ENCODE measurements around the gene DYNC1I2. TPM values are rescaled to one million over a fixed set of nuclear protein-coding genes. Genes with fewer than 3 reads are reported as not detected.

The DYNC1I2 gene
- total and polyA plus RNA-seq, 2 experiments from 2014 or later, result 62.2 to 82.4 TPM

DNA sequence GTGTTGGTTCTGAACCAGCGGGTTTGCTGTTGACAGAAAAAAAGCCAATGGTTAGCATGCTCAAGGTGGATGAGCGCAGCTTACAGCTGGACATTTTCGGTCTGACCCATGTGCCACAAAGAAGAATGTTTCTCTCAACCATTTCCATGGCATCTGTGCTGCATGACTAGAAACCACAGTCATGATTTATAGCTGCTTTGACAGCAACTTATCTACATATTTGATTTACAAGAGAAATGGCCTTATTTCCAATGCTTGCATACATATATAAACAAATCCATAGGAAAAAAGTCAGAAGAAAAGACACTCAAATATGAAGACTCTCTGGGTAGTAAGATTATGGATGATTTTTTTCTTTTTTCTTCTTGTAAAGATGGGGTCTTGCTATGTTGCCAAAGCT is 98.2 kb downstream of the DYNC1I2 start:
- TF ChIP-seq, protein P1, sequence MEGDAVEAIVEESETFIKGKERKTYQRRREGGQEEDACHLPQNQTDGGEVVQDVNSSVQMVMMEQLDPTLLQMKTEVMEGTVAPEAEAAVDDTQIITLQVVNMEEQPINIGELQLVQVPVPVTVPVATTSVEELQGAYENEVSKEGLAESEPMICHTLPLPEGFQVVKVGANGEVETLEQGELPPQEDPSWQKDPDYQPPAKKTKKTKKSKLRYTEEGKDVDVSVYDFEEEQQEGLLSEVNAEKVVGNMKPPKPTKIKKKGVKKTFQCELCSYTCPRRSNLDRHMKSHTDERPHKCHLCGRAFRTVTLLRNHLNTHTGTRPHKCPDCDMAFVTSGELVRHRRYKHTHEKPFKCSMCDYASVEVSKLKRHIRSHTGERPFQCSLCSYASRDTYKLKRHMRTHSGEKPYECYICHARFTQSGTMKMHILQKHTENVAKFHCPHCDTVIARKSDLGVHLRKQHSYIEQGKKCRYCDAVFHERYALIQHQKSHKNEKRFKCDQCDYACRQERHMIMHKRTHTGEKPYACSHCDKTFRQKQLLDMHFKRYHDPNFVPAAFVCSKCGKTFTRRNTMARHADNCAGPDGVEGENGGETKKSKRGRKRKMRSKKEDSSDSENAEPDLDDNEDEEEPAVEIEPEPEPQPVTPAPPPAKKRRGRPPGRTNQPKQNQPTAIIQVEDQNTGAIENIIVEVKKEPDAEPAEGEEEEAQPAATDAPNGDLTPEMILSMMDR (IDR thresholded peaks at IDR 0.05; ENCODE audit: low read depth, low read length), result no peak
- no peak overlapping the region for H3K4me3 ChIP-seq
- DNase-seq (ENCODE audit: low read depth in 1 of 2, low spot score in 1 of 2), result no peak
- no peaks in the 10 kb centered on the region for H3K27me3 ChIP-seq
- H3K36me3 ChIP-seq, result peaks cover 52% of the 10 kb centered on the region
- H3K27ac ChIP-seq, result no peak overlapping the region
- H3K9me3 ChIP-seq (ENCODE audit: low read depth), result no peaks in the 10 kb centered on the region
- no peaks in the 10 kb centered on the region for H3K4me1 ChIP-seq (ENCODE audit: low read depth)

DNA sequence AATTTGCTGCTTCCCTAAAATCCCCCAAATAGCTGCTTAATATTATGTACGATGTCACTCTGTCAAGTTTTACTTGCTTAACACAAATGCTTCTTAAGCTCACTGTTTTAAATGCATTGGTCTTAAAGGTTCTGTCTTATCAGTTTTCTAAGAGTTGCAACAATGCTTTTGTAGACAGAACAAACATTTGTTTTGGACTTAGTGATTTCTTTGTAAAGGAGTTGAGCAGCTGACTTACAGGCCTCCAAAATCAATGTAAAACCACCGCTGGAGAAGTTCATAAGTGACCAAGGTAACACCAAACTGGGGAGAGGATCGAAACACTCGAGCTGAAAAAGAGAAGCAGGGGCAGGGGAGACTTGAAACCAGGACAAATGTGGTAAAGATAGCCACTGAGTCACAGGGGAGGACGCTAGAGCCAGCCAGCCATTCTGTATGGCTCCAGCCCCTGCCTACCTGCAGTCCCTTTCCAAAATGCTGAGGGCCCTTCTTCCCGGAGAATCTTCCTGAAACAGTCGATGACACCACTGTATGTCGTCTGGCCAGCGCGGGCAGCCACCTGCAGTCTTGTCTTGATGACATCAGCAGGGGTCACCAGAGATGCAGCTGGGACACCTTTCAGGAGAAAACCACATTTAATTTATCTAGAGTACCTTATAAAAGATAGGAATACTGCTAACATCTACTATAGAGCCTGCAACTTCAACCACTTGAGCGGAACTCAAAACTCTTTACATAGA is 100.2 kb downstream of the DYNC1I2 start:
- Histone ChIP-seq H3K36me3 (peaks cover 60% of the 10 kb centered on the region), H3K4me1 (ENCODE audit: low read depth) (no peaks in the 10 kb centered on the region), H3K4me3 (no peak overlapping the region), H3K27ac (no peak overlapping the region), H3K27me3 (no peaks in the 10 kb centered on the region), H3K9me3 (ENCODE audit: low read depth) (no peaks in the 10 kb centered on the region)
- DNase-seq (ENCODE audit: low read depth in 1 of 2, low spot score in 1 of 2), result no peak
- TF ChIP-seq, protein P1 (IDR thresholded peaks at IDR 0.05; ENCODE audit: low read depth, low read length), result no peak

DNA sequence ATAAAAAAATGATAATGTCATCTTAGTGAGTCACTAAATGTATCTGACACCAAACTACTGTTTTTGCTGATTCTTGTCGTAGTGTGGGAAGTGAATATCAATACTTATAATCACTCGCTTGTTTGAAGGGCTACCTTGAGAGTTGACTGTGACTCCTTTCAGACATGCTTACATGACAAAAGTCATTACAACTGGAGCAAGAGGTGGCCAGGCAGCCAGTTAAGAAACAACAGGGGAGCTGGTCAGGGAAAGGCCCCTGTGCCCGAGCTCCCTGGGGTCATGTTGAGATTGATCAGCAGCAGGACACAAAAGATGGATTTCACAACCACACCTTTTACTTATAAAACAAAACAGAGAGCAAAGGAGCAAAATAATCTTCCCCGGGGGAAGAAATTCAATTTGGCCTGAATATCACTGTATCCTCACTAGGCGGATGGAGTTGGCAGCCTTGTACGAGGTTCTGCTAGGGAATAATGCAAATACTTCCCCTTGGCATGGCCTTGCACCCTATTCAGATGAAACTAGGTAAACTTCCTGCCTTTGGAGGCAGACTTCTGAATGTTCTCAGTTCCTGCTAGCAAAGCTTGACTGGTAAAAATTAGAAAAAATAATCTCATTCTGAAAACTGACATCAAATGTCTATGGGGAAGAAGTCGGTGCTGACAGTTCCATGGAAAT is 101.2 kb downstream of the DYNC1I2 start:
- peaks cover 3% of the 10 kb centered on the region for H3K4me1 ChIP-seq (ENCODE audit: low read depth)
- H3K27ac ChIP-seq, result no peak overlapping the region
- no peak overlapping the region for H3K4me3 ChIP-seq
- no peaks in the 10 kb centered on the region for H3K9me3 ChIP-seq (ENCODE audit: low read depth)
- H3K27me3 ChIP-seq, result no peaks in the 10 kb centered on the region
- no peak for DNase-seq (ENCODE audit: low read depth in 1 of 2, low spot score in 1 of 2)
- peaks cover 59% of the 10 kb centered on the region for H3K36me3 ChIP-seq
- TF ChIP-seq, protein P1 (IDR thresholded peaks at IDR 0.05; ENCODE audit: low read depth, low read length), result no peak

DNA sequence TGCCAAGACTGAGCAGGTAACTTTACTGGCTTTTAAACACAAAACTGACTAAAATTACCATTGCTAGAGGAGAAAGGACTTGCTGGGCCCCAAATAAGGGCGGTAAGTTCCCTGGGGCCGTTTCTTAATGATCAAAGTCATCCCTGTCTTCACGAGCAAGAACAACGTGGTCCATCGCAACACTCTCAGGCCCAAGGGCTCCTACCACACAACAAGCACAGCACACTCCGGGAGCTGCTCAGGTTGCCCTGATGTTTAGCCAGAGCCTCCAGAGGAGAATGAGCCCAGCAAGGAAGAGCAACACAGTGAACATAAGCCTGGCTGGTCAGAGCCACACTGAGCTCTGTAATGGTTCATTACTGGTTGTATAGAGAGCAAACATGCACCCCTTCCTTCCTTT is 102.7 kb downstream of the DYNC1I2 start:
- Histone ChIP-seq H3K9me3 (ENCODE audit: low read depth) (no peaks in the 10 kb centered on the region), H3K4me3 (no peak overlapping the region), H3K27me3 (no peaks in the 10 kb centered on the region), H3K27ac (no peak overlapping the region), H3K36me3 (peaks cover 46% of the 10 kb centered on the region), H3K4me1 (ENCODE audit: low read depth) (peaks cover 16% of the 10 kb centered on the region)
- TF ChIP-seq, protein P1 (IDR thresholded peaks at IDR 0.05; ENCODE audit: low read depth, low read length), result no peak
- DNase-seq (ENCODE audit: low read depth in 1 of 2, low spot score in 1 of 2), result no peak

DNA sequence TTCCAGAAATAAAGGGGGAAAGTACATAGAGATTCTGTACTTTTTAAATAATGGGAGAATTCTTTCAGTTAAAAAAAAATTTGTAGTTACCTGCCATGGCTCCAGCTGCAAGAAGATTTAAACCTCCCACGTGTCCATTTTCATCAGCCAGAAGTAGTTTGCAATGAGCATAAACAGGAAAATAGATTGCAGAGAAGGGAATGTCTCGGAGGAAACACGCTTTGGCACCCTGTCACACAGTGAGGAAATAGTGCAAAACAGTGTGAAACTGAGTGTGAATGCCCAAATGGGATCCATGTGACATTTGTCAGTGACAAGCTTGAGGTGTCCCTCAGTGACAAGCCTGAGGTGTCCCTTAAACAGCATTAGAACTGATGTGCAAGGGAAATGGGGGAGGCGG is 104.1 kb downstream of the DYNC1I2 start:
- no peak for DNase-seq (ENCODE audit: low read depth in 1 of 2, low spot score in 1 of 2)
- Histone ChIP-seq H3K4me1 (ENCODE audit: low read depth) (peaks cover 24% of the 10 kb centered on the region), H3K36me3 (peaks cover 39% of the 10 kb centered on the region), H3K9me3 (ENCODE audit: low read depth) (no peaks in the 10 kb centered on the region), H3K27me3 (no peaks in the 10 kb centered on the region), H3K27ac (no peak overlapping the region), H3K4me3 (no peak overlapping the region)
- TF ChIP-seq, protein P1 (IDR thresholded peaks at IDR 0.05; ENCODE audit: low read depth, low read length), result no peak
